ENCODE data around the gene ARSB.
"Not testable (repeated sequence)": the region's sequence is repeated elsewhere in the genome, so short reads cannot be mapped to it uniquely, and the experiment has no call there.

Gene ARSB

DNA sequence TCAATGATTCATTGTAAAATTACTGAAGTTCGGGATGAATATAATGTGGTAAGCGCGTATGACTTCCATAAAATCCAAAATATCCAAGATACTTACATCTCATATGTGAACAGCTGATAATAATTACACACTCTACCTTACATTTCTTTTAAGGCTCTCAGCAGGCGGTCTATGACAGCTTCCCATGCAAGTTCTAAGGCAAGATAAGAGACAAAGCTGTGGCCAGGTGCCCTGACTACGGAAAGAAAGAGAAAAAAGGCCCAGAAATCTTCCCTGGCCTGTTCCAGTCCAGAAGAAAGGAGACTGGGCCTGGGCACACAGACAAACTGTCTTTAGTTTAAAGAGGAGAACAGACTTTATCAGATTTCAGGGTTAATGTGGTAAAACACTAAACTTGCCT lies 69.1 kb downstream of the ARSB start:
- no peaks in the 10 kb centered on the region for H3K9me3 ChIP-seq (ENCODE audit: control insufficient read depth, low read length)
- H3K27ac ChIP-seq (ENCODE audit: low read depth, low read length, severe bottlenecking): no peak overlapping the region
- H3K36me3 ChIP-seq (ENCODE audit: control insufficient read depth, insufficient read depth, low read length): no peaks in the 10 kb centered on the region
- WGBS, 2 experiments (ENCODE audit: insufficient coverage in 2 of 2): 80 to 91% methylated on average over 1 to 2 of the region's 5 CpGs
- H3K4me3 ChIP-seq (ENCODE audit: extremely low read depth, insufficient read depth, low read length, poor library complexity, severe bottlenecking): no peak overlapping the region
- H3K4me1 ChIP-seq (ENCODE audit: control insufficient read depth, insufficient read depth, low read length, poor library complexity, severe bottlenecking): no peaks in the 10 kb centered on the region

DNA sequence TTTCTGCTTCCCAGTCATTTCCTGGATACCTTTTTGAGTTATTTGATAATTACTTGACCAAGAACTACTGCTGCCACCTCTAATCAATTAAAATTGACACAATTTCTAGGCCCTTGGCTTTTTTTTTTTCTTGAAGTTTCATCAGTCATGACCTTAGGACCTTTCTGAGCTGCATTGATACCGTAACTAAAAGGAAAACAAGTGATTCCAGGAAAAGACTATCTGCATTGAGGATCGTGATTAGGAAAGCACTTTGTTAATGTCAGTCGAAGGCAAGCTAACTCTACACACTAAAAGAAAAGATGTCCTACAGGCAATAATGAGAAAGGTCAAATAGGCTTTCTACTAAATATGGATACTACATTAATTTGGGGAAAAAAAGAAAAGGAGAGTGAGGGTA lies 69.9 kb downstream of the ARSB start:
- no peaks in the 10 kb centered on the region for H3K4me1 ChIP-seq (ENCODE audit: control insufficient read depth, insufficient read depth, low read length, poor library complexity, severe bottlenecking)
- no peak overlapping the region for H3K27ac ChIP-seq (ENCODE audit: low read depth, low read length, severe bottlenecking)
- no peaks in the 10 kb centered on the region for H3K9me3 ChIP-seq (ENCODE audit: control insufficient read depth, low read length)
- no peak overlapping the region for H3K4me3 ChIP-seq (ENCODE audit: extremely low read depth, insufficient read depth, low read length, poor library complexity, severe bottlenecking)
- 83 to 100% methylated on average over 1 of the region's 3 CpGs for WGBS, 2 experiments (ENCODE audit: insufficient coverage in 2 of 2)
- no peaks in the 10 kb centered on the region for H3K36me3 ChIP-seq (ENCODE audit: control insufficient read depth, insufficient read depth, low read length)

- 100% methylated on average over 2 of the region's 7 CpGs; no CpG with 5 or more reads in 1 of the 2 experiments for WGBS, 2 experiments (ENCODE audit: insufficient coverage in 2 of 2)
- no peaks in the 10 kb centered on the region for H3K9me3 ChIP-seq (ENCODE audit: control insufficient read depth, low read length)
- H3K27ac ChIP-seq (ENCODE audit: low read depth, low read length, severe bottlenecking): no peak overlapping the region
- H3K4me1 ChIP-seq (ENCODE audit: control insufficient read depth, insufficient read depth, low read length, poor library complexity, severe bottlenecking): peaks cover 18% of the 10 kb centered on the region
- H3K4me3 ChIP-seq (ENCODE audit: extremely low read depth, insufficient read depth, low read length, poor library complexity, severe bottlenecking): no peak overlapping the region
- H3K36me3 ChIP-seq (ENCODE audit: control insufficient read depth, insufficient read depth, low read length): no peaks in the 10 kb centered on the region
Observed at GRCh38 chr5:78912811-78913210, 72.3 kb downstream of the ARSB start.

- WGBS, 2 experiments (ENCODE audit: insufficient coverage in 2 of 2): 92 to 100% methylated on average over 1 to 2 of the region's 5 CpGs
- H3K4me3 ChIP-seq (ENCODE audit: extremely low read depth, insufficient read depth, low read length, poor library complexity, severe bottlenecking): no peak overlapping the region
- no peaks in the 10 kb centered on the region for H3K9me3 ChIP-seq (ENCODE audit: control insufficient read depth, low read length)
- H3K4me1 ChIP-seq (ENCODE audit: control insufficient read depth, insufficient read depth, low read length, poor library complexity, severe bottlenecking): peaks cover 24% of the 10 kb centered on the region
- H3K27ac ChIP-seq (ENCODE audit: low read depth, low read length, severe bottlenecking): no peak overlapping the region
- H3K36me3 ChIP-seq (ENCODE audit: control insufficient read depth, insufficient read depth, low read length): no peaks in the 10 kb centered on the region
Observed at GRCh38 chr5:78912085-78912771, 72.9 kb downstream of the ARSB start.

GRCh38 chr5:78909224-78909983 lies 75.7 kb downstream of the ARSB start:
- 87 to 96% methylated on average over 4 of the region's 9 CpGs for WGBS, 2 experiments (ENCODE audit: insufficient coverage in 2 of 2)
- not testable (repeated sequence) for H3K4me3 ChIP-seq (ENCODE audit: extremely low read depth, insufficient read depth, low read length, poor library complexity, severe bottlenecking); H3K27ac ChIP-seq (ENCODE audit: low read depth, low read length, severe bottlenecking); H3K36me3 ChIP-seq (ENCODE audit: control insufficient read depth, insufficient read depth, low read length); H3K9me3 ChIP-seq (ENCODE audit: control insufficient read depth, low read length)
- H3K4me1 ChIP-seq (ENCODE audit: control insufficient read depth, insufficient read depth, low read length, poor library complexity, severe bottlenecking): peaks cover 39% of the 10 kb centered on the region

GRCh38 chr5:78908173-78909061 lies 76.7 kb downstream of the ARSB start:
- WGBS, 2 experiments (ENCODE audit: insufficient coverage in 2 of 2): 33% methylated on average over 4 to 6 of the region's 12 CpGs
- peak overlapping the region; percentile 93 for H3K27ac ChIP-seq (ENCODE audit: low read depth, low read length, severe bottlenecking)
- peak overlapping the region; percentile 9 for H3K4me3 ChIP-seq (ENCODE audit: extremely low read depth, insufficient read depth, low read length, poor library complexity, severe bottlenecking)

DNA sequence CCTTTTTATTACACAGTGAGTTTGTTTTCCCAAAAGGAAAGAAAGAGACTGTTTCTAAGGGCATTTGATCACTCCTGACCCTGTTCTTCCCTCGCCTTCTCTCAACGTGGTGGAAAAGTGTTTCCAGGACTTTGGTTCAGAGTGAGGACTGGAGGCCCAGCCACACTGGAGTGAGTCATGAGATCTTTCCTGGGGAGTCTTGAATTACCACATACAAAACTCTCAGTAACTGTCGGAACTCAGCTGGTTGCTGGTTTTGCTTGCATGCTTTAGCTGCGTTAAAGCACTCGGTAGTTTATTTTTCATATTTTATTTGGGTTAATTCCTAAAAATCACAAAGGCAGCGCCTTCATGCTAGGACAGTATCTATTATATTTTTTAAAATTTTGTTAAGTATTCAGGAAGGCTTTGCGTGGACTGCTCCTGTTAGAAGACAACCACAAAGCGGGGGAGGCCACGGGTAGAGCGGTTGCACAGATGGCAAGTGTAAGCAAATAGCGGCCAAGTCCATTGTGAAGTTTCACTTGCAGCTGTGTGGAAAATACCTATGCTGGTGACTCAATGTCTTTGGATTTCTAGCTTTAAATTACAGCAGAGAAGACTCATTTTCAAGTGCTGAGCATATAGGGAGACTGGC lies 77.7 kb downstream of the ARSB start:
- Histone ChIP-seq H3K9me3 (ENCODE audit: control insufficient read depth, low read length) (no peaks in the 10 kb centered on the region), H3K4me1 (ENCODE audit: control insufficient read depth, insufficient read depth, low read length, poor library complexity, severe bottlenecking) (peaks cover 39% of the 10 kb centered on the region), H3K4me3 (ENCODE audit: extremely low read depth, insufficient read depth, low read length, poor library complexity, severe bottlenecking) (peak overlapping the region; percentile 9), H3K27ac (ENCODE audit: low read depth, low read length, severe bottlenecking) (peak overlapping the region; percentile 93), H3K36me3 (ENCODE audit: control insufficient read depth, insufficient read depth, low read length) (no peaks in the 10 kb centered on the region)
- 69 to 81% methylated on average over 5 to 6 of the region's 11 CpGs for WGBS, 2 experiments (ENCODE audit: insufficient coverage in 2 of 2)

More at GRCh38 chr5:78908173-78909061, 76.7 kb downstream of the ARSB start:
- no peaks in the 10 kb centered on the region for H3K36me3 ChIP-seq (ENCODE audit: control insufficient read depth, insufficient read depth, low read length)
- peaks cover 39% of the 10 kb centered on the region for H3K4me1 ChIP-seq (ENCODE audit: control insufficient read depth, insufficient read depth, low read length, poor library complexity, severe bottlenecking)
- no peaks in the 10 kb centered on the region for H3K9me3 ChIP-seq (ENCODE audit: control insufficient read depth, low read length)

DNA sequence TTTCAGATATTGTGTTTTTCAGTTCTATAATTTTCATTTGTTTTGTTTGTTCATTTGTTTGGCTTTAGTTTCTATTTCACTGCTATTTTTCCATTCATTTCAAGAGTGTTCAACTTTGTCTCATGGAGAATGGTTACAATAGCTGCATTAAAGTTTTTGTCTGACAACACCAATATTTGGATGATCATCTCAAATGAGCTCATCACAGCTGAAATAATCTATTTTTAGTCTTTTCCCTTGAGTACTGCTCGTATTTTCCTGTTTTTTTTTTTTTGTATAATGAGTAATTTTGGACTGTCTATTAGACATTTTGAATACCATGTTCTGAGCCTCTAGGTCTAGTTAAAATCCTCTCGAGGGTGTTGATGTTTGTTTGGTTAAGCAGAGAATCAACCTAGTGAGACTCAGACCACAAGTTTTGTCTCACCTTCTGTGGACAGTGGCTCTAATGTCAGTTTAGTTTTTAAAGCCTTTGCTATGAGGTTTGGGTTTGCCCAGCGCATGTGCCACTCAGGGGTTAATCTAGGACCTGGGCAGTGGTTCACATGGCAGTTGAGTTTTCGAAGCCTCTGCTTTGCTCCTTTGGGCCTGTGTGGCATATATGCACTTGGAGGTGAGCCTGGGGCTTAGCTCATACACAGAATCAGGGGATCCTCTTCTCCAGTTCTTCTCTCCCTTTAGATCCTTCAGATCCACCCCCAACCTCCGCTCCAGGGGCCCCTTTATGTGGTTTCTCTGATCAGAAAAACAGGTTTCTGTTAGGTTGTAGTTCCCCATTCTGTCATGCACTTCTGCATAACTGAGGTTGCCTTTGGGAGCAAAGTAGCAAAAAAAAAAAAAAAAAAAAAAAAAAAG lies 79.8 kb downstream of the ARSB start:
- peaks cover 39% of the 10 kb centered on the region for H3K4me1 ChIP-seq (ENCODE audit: control insufficient read depth, insufficient read depth, low read length, poor library complexity, severe bottlenecking)
- H3K4me3 ChIP-seq (ENCODE audit: extremely low read depth, insufficient read depth, low read length, poor library complexity, severe bottlenecking): no peak overlapping the region
- no peak overlapping the region for H3K27ac ChIP-seq (ENCODE audit: low read depth, low read length, severe bottlenecking)
- H3K9me3 ChIP-seq (ENCODE audit: control insufficient read depth, low read length): no peaks in the 10 kb centered on the region
- H3K36me3 ChIP-seq (ENCODE audit: control insufficient read depth, insufficient read depth, low read length): no peaks in the 10 kb centered on the region
- 54 to 86% methylated on average over 2 to 3 of the region's 5 CpGs for WGBS, 2 experiments (ENCODE audit: insufficient coverage in 2 of 2)

GRCh38 chr5:78903861-78904260 lies 81.2 kb downstream of the ARSB start:
- peaks cover 29% of the 10 kb centered on the region for H3K4me1 ChIP-seq (ENCODE audit: control insufficient read depth, insufficient read depth, low read length, poor library complexity, severe bottlenecking)
- H3K4me3 ChIP-seq (ENCODE audit: extremely low read depth, insufficient read depth, low read length, poor library complexity, severe bottlenecking): no peak overlapping the region
- peaks cover 3% of the 10 kb centered on the region for H3K9me3 ChIP-seq (ENCODE audit: control insufficient read depth, low read length)
- no peaks in the 10 kb centered on the region for H3K36me3 ChIP-seq (ENCODE audit: control insufficient read depth, insufficient read depth, low read length)
- WGBS, 2 experiments (ENCODE audit: insufficient coverage in 2 of 2): no CpG with 5 or more reads among the region's 1 CpG
- H3K27ac ChIP-seq (ENCODE audit: low read depth, low read length, severe bottlenecking): no peak overlapping the region

Data from mesodermal cell (in vitro differentiated cells).